K562 (cell line): Measurements from ENCODE around the gene PTH2. TPM values are rescaled to one million over a fixed set of nuclear protein-coding genes. Genes with fewer than 3 reads are reported as not detected.

Experiments used
- CBX3 ChIP-seq, 2 experiments: IDR thresholded peaks; 1 replicate in 1 of 2; 2 replicates in 1 of 2; pipeline ENCODE4 v1.6.1; 2012; ENCODE audit warnings: inconsistent platforms in 2 of 2, low read length in 2 of 2, borderline replicate concordance in 1 of 2, control low read depth in 1 of 2
- REST ChIP-seq, 2 experiments: fragments of 450-650 bp; formaldehyde crosslinking in 1 of 2; IDR thresholded peaks; 2 replicates each; pipeline versions ENCODE4 v1.4.0 to v1.6.1; 2014 to 2020; ENCODE audit warnings: mild to moderate bottlenecking in 2 of 2, borderline replicate concordance in 1 of 2, low read depth in 1 of 2
- SAP30 ChIP-seq: fragments of 200-600 bp; sonication (generic); IDR thresholded peaks from 2 replicates; pipeline ENCODE4 v1.6.1; 2012; ENCODE audit warnings: borderline replicate concordance, low read depth, mild to moderate bottlenecking, moderate library complexity, low read length, control low read depth, inconsistent platforms; ENCODE audit not compliant: insufficient read depth, poor library complexity, severe bottlenecking
- SFPQ ChIP-seq: fragments of 200-400 bp; formaldehyde crosslinking; IDR thresholded peaks from 2 replicates; pipeline ENCODE4 v1.6.1; 2017; ENCODE audit warnings: mild to moderate bottlenecking, low read depth, low read length, moderate library complexity
- TOE1 ChIP-seq, 2 experiments: fragments of 450-650 bp in 1 of 2; sonication (generic) in 1 of 2; formaldehyde crosslinking in 1 of 2; IDR thresholded peaks; 2 replicates each; pipeline versions ENCODE4 v1.7.1 to v1.8.0; 2016 to 2022; ENCODE audit warnings: borderline replicate concordance in 2 of 2, mild to moderate bottlenecking in 2 of 2, antibody characterized with exemption in 1 of 2, inconsistent platforms in 1 of 2, low read depth in 1 of 2, missing genetic modification reagents in 1 of 2, moderate library complexity in 1 of 2
- ZFP91 ChIP-seq: sonication (generic); formaldehyde crosslinking; IDR thresholded peaks from 2 replicates; pipeline ENCODE4 v1.8.0; 2022; ENCODE audit warnings: mild to moderate bottlenecking, missing genetic modification reagents
- ZMIZ1 ChIP-seq, 2 experiments: fragments of 150-350 bp in 1 of 2; IDR thresholded peaks; 2 replicates each; pipeline ENCODE4 v1.6.1; 2012 to 2016; ENCODE audit warnings: low read depth in 2 of 2, low read length in 2 of 2, mild to moderate bottlenecking in 1 of 2, moderate library complexity in 1 of 2
- polyA plus RNA-seq, 8 experiments: library from polyadenylated mRNA; depleted of rRNA in 4 of 8; stranded (reverse) in 5 of 8; unstranded in 3 of 8; fragments of >200 nt; fragmentation: Nextera tagmentation in 2 of 8; fragmentation: Illumina TruSeq in 1 of 8; extraction: Ambion mirVana in 2 of 8; extraction: Trizol in 1 of 8; gene quantifications; 2 replicates each; pipeline versions ENCODE4 v1.2.1 to v1.2.3, GENCODE V29; 2011 to 2014; ENCODE audit warnings: inconsistent platforms in 1 of 8, missing spikeins in 1 of 8
- total RNA-seq, 7 experiments: library from RNA; depleted of rRNA in 6 of 7; stranded (reverse); fragments of >200 nt in 6 of 7; fragmentation: Illumina TruSeq in 2 of 7; extraction: Trizol in 2 of 7; gene quantifications; 2 replicates each; pipeline versions ENCODE4 v1.2.1 to v1.2.3, GENCODE V29; 2011 to 2021; ENCODE audit warnings: low replicate concordance in 1 of 7

The PTH2 gene
- total and polyA plus RNA-seq, 9 of the 15 experiments (the other 6 are each of a cell fraction or from before 2014, with no cell fraction given) = 1.3 TPM; not detected in 8

- peak; percentile 71 for TF ChIP-seq REST (IDR thresholded peaks at IDR 0.05; ENCODE audit: borderline replicate concordance)
- TF ChIP-seq REST (CRISPR knock-in tag; IDR thresholded peaks at IDR 0.05; ENCODE audit: low read depth) = no peak; the same call in 1 of the 2 replicates
- TF ChIP-seq SFPQ = no peak
- TF ChIP-seq TOE1 (IDR thresholded peaks at IDR 0.05; ENCODE audit: borderline replicate concordance) = peak; percentile 54; the same call in 1 of the 2 replicates
- no peak for TF ChIP-seq TOE1 (CRISPR knock-in tag; IDR thresholded peaks at IDR 0.05; ENCODE audit: borderline replicate concordance, low read depth)
- peak; percentile 17 for TF ChIP-seq SAP30
- TF ChIP-seq ZMIZ1 (IDR thresholded peaks at IDR 0.05; ENCODE audit: low read depth in 2 of 2, low read length in 2 of 2) = peak in 1 of 2 experiments; percentile 60; a peak in 1 of 4 replicates
- TF ChIP-seq ZFP91 (CRISPR knock-in tag) = no peak
- TF ChIP-seq CBX3 (IDR thresholded peaks at IDR 0.05; ENCODE audit: borderline replicate concordance in 1 of 2, low read length in 2 of 2) = 0 out of 3 replicates have a peak, but pooled peaks of 1 of the 2 experiments have one; percentile 18
Observed at GRCh38 chr19:49453013-49453756, 29.9 kb upstream of the PTH2 start, which contains the start of gene ALDH16A1 (continued).
